Tibial nerve (tissue), 4 donors: ENCODE results near the gene PRELID2.

Experiments used
- EP300 ChIP-seq, 2 donors: sonication (generic); formaldehyde crosslinking; IDR thresholded peaks; one replicate each; pipeline ENCODE4 v1.6.1; 2017; ENCODE audit warnings: antibody characterized with exemption in 2 of 2, mild to moderate bottlenecking in 1 of 2
- TF ChIP-seq, protein P1 (sequence below), 5 experiments: fragments of 200-600 bp in 3 of 5; fragments of 450-650 bp in 2 of 5; sonication (generic) in 3 of 5; IDR thresholded peaks; one replicate each; pipeline ENCODE4 v1.5.1; 2016 to 2019; ENCODE audit warnings: antibody characterized with exemption in 5 of 5, mild to moderate bottlenecking in 3 of 5, moderate library complexity in 2 of 5

- TF ChIP-seq, protein P1, sequence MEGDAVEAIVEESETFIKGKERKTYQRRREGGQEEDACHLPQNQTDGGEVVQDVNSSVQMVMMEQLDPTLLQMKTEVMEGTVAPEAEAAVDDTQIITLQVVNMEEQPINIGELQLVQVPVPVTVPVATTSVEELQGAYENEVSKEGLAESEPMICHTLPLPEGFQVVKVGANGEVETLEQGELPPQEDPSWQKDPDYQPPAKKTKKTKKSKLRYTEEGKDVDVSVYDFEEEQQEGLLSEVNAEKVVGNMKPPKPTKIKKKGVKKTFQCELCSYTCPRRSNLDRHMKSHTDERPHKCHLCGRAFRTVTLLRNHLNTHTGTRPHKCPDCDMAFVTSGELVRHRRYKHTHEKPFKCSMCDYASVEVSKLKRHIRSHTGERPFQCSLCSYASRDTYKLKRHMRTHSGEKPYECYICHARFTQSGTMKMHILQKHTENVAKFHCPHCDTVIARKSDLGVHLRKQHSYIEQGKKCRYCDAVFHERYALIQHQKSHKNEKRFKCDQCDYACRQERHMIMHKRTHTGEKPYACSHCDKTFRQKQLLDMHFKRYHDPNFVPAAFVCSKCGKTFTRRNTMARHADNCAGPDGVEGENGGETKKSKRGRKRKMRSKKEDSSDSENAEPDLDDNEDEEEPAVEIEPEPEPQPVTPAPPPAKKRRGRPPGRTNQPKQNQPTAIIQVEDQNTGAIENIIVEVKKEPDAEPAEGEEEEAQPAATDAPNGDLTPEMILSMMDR (IDR thresholded peaks at IDR 0.05): no peak
- TF ChIP-seq EP300 (IDR thresholded peaks at IDR 0.05): no peak
These were observed 22.3 kb downstream of the PRELID2 start for GRCh38 chr5:145812877-145813276.
